Measurements from ENCODE around the gene SKI.

SKI gene

GRCh38 chr1:2342384-2343022 is 114.4 kb downstream of the SKI start:
- DNase-seq (ENCODE audit: low read depth): no peak
- TF ChIP-seq, protein P1, sequence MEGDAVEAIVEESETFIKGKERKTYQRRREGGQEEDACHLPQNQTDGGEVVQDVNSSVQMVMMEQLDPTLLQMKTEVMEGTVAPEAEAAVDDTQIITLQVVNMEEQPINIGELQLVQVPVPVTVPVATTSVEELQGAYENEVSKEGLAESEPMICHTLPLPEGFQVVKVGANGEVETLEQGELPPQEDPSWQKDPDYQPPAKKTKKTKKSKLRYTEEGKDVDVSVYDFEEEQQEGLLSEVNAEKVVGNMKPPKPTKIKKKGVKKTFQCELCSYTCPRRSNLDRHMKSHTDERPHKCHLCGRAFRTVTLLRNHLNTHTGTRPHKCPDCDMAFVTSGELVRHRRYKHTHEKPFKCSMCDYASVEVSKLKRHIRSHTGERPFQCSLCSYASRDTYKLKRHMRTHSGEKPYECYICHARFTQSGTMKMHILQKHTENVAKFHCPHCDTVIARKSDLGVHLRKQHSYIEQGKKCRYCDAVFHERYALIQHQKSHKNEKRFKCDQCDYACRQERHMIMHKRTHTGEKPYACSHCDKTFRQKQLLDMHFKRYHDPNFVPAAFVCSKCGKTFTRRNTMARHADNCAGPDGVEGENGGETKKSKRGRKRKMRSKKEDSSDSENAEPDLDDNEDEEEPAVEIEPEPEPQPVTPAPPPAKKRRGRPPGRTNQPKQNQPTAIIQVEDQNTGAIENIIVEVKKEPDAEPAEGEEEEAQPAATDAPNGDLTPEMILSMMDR (conservative IDR thresholded peaks at IDR 0.05; ENCODE audit: low read depth, low read length): no peak
- no peak overlapping the region for H3K4me3 ChIP-seq (ENCODE audit: low read depth, low read length)

DNA sequence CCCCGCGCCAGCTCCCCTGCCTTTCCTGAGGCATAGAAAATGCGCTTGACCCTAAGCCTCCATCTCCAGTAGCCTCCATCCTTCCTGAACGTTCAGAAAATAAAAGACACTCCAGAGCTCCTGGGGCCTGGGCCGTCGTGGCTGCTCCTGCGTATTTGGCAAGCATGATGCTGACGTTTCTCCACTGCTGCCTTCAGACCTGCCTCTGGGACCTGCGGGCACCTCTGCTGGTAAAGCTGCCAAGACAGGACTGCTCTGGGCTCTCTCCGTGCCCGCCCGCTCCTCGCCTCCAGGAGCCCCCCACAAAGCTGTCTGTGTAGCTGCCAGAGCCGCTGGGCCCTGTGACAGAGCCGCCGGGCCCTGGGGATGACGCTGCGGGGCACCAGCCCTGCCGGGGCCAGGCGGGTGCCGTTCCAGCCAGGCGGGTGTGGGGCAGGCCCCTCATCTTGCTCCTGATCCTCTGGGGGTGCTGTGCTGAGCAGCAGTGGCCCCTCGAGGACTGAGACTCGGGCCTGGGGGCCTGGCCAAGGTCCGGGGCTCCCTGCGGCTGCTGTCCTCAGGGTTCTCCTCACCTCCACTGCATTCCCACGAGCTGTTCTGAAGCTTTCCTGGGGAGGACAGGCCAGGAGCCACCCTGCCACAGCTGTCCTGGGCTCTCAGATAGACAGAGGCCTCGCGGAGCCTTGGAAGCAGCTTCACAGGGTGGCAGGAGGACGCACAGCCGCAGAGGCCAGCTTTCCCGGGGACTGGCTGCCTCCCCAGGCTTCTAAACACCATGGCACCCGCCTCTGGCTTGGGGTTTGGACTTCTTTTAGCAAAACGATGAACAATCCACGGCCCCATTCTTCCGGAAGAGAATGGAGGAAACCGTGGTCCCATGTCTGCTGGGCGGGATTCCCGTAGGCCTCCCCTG is 115.2 kb downstream of the SKI start:
- DNase-seq (ENCODE audit: low read depth): no peak
- no peak overlapping the region for H3K4me3 ChIP-seq (ENCODE audit: low read depth, low read length)
- TF ChIP-seq, protein P1 (conservative IDR thresholded peaks at IDR 0.05; ENCODE audit: low read depth, low read length): no peak

GRCh38 chr1:2344121-2344681 is 116.1 kb downstream of the SKI start:
- TF ChIP-seq, protein P1 (conservative IDR thresholded peaks at IDR 0.05; ENCODE audit: low read depth, low read length): no peak
- no peak for DNase-seq (ENCODE audit: low read depth)

DNA sequence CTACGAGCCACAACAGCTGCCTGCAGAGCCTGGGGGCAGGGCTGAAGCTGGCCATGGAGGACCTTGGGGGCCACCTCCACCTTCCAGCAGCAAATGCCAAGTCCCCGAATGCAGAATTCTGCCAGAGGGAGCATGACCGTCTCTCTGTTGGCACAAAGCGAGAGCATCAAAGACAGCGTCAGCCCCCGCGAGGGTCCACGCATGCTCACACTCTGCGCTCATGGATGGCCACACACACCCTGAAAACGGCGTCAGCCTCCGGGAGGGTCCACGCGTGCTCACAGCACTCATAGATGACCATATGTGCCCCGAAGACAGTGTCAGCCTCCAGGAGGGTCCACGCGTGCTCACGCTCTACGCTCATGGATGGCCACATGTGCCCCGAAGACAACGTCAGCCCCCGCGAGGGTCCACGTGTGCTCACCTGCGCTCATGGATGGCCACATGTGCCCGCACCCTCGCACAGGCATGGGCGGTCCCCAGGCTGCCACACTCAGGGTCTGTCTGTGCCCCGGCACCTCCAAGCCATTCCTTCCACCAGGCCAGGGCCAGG is 116.7 kb downstream of the SKI start:
- no peak for DNase-seq (ENCODE audit: low read depth)
- no peak overlapping the region for H3K4me3 ChIP-seq (ENCODE audit: low read depth, low read length)
- TF ChIP-seq, protein P1 (conservative IDR thresholded peaks at IDR 0.05; ENCODE audit: low read depth, low read length): no peak

More at GRCh38 chr1:2344121-2344681, 116.1 kb downstream of the SKI start:
- no peak overlapping the region for H3K4me3 ChIP-seq (ENCODE audit: low read depth, low read length)

DNA sequence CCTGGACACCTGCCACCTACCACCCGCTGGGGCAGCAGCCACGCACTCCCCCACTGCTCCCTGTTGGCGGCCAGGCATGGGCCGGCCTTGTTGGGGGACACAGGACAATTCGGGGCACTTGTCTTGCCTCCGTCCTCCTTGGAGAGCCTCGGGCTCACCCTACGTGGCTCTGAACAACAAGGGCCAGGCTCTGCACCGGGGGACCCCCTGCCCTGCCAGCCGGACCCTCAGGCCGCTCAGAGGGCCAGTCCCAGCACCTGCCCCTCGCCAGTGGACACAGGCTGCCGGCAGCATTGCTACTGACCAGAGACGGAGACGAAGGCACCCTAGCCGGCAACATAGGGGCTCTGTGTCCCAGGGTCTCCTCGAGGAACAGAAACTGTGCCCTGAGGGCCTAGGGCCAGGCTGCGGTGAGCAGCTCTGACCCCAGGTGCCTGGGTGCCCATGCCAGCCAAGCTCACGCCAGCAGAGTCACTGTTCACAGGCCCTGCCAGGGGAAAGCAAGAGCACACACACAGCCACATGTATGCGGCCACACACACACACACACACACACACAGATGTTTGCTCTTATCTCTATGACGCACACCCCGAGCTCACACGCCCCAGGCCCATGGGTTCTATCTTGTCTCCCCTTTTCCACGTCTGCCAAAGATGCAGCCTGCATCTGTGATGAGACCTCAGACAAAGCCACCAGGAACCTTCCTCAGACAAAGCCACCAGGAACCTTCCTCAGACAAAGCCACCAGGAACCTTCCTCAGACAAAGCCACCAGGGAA is 117.4 kb downstream of the SKI start:
- TF ChIP-seq, protein P1 (conservative IDR thresholded peaks at IDR 0.05; ENCODE audit: low read depth, low read length): no peak
- no peak for DNase-seq (ENCODE audit: low read depth)
- no peak overlapping the region for H3K4me3 ChIP-seq (ENCODE audit: low read depth, low read length)

GRCh38 chr1:2346691-2347408 is 118.7 kb downstream of the SKI start:
- H3K4me3 ChIP-seq (ENCODE audit: low read depth, low read length): no peak overlapping the region
- TF ChIP-seq, protein P1 (conservative IDR thresholded peaks at IDR 0.05; ENCODE audit: low read depth, low read length): no peak
- no peak for DNase-seq (ENCODE audit: low read depth)

Data from choroid plexus epithelial cell (primary cell).